GM18858 (cell line): ENCODE measurements around the gene RHOXF2.
"Not testable (repeated sequence)": the region's sequence is repeated elsewhere in the genome, so short reads cannot be mapped to it uniquely, and the experiment has no call there.

Experiments used
- ATAC-seq: cut with Tn5 transposase; IDR thresholded peaks from one replicate; pipeline ENCODE4 v1.9.1; 2021; ENCODE audit not compliant: unreplicated experiment

RHOXF2 gene, protein sequence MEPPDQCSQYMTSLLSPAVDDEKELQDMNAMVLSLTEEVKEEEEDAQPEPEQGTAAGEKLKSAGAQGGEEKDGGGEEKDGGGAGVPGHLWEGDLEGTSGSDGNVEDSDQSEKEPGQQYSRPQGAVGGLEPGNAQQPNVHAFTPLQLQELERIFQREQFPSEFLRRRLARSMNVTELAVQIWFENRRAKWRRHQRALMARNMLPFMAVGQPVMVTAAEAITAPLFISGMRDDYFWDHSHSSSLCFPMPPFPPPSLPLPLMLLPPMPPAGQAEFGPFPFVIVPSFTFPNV

DNA sequence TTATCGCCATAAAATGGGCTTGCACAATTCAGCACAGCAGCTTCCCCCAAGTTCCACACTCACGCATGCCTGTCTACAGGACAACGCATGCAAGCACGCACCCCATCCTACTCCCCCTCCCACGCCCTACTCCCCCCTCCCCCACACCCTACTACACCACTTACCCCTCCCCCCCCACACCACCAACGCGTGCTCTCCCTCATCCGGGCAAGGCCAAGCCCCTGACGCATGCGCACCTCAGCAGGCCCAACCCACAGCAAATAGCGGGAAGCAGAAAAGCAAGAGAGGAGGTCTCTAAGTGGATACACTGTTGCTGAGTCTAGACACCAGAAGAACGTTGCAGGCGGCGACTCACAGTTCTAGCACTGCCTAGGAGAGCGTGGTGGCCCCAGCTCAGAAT is at the start of gene RHOXF2:
TSS of gene RHOXF2 (plus strand) at position 301 of the 400 bp plus-strand sequence. CDS start 138 bp downstream, outside the sequence.
- ATAC-seq = not testable (repeated sequence)

DNA sequence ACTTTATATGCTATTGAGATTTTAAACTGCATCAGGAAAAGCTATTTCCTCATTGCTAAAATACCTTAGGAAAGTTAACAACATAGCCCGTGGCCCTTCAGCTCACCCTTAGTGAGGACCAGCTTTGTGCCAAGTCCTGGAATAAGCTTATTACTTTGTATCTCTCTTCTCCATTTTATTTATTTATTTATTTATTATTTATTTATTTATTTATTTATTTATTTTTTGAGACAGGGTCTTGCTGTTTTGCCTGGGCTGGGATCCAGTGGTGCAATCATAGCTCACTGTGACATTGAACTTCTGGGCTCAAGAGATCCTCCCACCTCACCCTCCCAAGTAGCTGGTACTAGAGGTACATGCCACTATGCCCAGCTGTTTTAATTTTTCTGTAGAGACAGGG is 49.0 kb upstream of the RHOXF2 start:
- ATAC-seq = no peak

DNA sequence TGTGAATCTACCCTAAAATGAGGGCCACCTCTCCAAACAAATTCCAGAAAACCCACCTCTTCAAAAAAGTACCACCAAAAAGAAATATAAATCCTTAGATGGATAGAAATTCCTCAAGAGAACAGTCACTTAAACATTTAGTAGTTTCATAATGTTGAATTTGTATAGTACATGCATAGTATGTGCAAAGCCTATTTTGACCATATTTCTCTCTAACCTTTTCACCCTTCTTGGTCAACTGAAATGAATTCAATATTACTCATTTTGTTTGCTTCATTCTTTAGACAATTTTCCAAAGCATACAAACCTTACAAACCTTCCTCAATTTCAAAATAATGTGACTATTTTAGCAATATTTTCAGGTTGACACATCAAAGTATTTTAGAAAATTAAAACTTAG is 46.8 kb upstream of the RHOXF2 start:
- ATAC-seq = no peak

DNA sequence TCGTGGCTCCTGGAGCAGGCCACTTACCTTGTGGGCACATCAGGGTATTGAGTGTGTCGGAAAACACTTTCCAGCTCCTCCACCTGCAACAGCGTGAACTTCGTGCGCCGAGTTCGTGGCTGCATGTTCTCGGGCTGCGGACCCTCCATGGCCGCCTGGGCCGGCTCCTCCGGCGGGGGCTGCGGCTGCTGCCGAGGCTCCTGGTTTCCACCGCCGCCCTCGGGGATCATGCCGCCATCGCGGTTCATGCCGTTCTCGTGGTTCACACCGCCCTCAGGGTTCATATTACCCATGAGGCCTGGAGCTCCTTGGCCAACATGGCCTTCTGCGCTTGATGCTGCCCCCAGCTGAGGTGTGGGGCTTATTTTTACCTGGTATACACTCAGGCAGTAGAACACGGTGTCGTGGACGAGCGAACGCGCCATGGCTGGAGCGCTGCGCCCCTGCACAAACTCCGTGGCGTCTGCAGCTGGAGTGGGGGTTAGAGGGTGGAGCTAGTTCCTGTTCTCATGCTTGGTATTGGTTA is 42.9 kb upstream of the RHOXF2 start, which contains the start of gene RHOXF1:
TSS of gene RHOXF1 (minus strand) at position 476 of the 526 bp plus-strand sequence. CDS start at position 425, 51 bp downstream.
- no peak for ATAC-seq

DNA sequence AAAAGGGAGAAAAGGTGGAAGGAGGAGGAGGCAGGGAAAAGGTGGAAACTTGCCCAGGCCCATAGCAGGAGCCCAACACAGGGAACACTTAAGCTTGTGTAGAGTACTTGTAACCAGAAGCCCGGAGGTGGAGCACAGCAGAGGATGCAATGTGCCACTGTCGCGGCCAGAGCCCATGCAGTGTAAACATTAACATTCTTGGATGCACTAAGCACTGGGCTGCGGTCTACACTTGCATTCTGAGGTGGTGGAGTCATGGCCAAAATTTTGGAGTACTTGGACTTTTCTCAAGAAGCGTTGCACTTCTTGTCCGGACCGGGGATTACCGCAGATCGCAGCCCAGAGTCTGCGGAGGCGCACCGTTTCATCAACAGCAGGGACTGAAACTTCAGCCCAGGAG is 38.2 kb upstream of the RHOXF2 start:
- no peak for ATAC-seq

DNA sequence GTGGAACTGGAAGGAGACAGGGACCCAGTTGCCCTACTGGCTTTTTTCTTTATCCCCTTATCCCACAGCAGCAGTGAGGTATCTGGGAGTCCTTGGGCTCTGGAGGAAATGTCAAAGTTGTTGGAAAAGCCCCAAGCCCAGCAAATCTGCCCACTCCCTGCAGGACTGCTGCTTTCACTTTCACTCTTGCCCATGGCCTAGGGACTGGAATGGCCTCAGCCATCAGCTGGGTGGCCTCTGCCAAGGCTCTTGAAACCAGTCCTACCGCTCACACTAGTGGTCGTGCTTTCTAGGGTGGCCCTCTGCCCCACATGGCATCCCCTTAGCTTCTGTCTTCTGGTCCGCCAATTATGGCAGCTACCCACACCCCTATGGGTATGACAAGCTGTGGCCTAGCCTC is 33.0 kb upstream of the RHOXF2 start:
- no peak for ATAC-seq

DNA sequence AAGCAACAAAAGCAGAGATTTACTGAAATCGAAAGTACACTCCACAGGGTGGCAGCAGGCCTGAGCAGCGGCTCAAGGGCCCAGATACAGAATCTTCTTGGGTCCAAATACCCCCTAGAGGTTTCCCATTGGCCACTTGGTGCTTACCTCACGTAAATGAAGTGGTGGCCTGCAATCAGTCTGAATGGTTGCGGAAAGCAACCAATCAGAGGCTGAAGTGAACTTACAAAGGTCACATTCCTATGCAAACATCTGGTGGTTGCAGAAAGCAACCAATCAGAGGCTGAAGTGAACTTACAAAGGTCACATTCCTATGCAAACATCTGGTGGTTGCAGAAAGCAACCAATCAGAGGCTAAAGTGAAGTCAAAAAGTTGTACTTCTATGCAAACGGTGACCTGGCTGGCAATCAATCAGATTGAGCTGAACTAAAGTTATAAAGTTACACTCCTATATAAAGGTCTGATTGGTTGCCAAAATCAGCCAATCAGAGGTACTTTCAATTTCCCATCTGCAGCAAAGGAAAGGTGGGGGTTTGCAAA is 30.0 kb upstream of the RHOXF2 start:
- not testable (repeated sequence) for ATAC-seq

DNA sequence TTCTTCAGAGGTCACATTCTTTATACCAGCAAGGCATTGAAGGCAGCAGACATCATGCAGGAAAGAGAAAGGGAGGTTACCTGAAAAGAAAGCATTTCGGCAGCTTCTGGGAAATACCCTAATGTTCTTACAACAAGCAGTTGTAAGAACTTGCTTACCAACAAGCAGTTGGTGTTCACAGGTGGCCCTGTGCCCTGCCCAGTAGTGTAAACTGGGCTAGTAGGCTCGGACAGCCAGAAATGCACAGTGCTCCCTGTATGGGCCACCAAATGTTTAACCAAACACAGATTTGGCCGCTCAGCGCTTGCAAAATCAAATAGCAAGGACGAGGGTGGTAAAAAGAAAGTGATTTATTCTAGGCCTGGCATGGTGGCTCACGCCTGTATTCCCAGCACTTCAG is 22.3 kb upstream of the RHOXF2 start:
- no peak for ATAC-seq

DNA sequence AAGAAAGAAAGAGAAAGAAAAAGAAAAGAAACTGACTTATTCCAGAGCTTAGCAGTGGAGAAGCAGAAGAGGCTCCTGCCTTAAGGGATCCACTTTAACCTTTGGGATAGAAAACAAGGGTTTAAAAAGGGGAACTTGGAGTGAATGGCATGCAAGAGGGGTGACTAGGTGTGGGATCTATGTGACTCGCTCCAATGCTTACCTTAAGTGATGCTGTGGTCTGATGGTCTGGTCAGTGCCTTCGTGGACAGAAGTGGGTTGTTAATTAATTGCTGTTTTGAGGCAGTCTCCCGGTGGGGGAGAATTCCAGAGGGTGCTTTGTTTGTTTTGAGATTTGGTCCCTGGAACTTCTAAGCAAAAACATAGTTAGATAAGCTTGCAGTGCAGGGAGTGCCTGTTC is 21.6 kb upstream of the RHOXF2 start:
- ATAC-seq = no peak

DNA sequence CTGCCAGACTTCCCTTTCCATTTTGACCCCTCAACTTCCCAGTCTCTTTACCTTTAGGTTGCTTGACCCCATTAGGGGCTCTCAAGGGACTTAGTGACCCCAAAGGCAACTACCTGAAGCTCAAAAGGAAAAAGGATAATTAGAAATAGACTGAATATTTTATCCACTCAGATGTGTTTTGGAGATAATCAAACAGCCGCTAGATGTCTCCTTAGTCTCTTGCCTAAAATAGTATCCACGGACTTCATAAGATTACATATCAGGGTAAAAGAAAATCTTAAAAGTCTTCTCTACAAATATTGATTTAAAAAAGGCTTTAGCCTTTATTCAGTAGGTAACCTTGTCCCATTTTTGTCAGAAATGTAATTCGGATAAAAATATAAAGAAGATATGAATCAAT is 21.0 kb upstream of the RHOXF2 start:
- no peak for ATAC-seq

DNA sequence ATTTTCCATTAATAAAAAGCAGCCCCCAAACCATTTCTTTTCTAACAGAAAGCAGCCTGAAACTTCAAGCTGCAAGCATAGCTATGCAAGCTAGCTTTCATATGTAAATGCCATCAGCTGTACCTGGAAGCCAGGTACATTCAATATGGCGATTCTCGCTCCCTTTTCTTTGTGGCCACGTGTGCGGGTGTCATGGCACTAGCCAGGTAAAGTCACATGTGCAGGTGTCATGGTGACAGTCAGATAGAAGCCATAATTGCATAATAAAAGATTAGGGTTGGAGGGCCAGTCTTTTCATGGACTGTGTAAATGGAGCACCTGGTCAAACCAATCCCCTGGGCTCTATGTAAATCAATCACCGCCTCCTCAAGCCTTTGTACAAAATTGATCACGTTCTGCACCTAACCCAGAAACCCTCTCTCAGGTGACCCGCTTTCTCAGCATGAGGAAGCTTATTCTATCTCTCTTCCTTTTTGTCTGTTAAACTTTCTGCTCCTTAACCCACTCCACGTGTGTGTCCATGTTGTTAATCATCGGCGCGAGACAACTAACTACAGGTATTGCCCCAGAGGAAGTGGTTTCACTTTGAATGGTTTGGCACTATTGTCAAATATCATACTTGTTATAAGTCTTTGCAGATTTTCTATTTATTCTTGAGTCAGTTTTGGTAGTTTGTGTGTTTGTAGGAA is 18.0 kb upstream of the RHOXF2 start:
- ATAC-seq = no peak

DNA sequence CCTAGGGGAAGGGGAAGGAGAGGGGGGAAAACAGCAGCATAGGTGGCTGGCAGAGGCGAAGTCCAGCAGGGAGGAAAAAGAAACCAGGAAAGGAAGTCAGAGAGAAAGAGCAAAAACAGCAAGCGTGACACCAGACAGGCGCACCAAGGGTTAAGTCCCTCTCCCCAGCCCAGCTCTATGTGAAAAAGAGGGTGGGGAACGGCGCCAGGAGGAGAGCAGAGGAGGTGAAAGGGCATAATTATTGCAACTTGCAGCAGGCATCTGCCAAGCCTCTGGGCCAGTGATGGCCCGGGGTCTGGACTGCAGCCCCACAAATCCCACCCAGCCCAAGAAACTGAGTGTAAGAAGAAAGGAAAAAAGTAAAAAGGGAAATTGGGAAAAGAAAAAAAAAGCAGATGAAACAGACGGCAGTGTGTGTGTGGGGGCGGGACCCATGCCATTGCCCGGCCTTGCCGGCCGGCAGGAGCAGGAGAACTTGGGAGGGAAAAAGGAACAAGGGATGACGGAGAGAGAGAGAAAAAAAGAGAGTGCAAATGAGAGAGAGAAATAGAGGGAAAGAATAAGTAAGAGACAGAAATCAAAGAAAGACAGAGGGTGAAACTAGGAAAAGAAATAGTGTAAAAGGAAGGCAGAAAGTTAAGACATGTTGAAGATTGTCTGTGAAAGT is 14.1 kb upstream of the RHOXF2 start:
- no peak for ATAC-seq

DNA sequence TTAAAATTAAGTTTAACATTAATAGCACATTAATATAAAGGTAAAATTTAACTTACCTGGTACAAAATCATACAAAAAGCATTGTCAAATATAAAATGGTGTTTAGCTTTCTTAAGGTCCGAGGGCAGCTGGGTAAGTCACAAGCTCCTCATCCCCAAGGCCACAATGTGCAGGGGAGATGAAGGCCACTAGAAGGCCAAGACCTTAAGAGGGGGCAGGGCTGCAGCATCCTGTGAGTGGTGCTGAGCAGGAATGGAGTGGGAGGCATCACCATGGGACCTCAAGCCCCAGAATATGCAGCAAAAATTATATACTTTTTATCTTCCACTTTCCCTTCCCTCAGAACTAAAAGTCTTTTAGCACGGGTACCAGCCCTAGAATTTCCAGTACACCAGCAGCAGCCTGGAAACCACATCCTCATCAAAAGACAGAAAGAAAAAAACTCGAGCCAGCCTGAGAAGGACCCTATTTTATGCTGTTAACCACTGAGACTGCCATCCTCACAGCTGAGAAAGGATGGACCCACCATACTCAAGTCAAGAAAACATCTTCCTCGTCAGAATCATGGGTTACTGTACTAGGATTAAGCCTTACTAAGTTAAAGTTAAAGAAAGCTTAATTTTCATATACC is 13.0 kb upstream of the RHOXF2 start:
- ATAC-seq = no peak

DNA sequence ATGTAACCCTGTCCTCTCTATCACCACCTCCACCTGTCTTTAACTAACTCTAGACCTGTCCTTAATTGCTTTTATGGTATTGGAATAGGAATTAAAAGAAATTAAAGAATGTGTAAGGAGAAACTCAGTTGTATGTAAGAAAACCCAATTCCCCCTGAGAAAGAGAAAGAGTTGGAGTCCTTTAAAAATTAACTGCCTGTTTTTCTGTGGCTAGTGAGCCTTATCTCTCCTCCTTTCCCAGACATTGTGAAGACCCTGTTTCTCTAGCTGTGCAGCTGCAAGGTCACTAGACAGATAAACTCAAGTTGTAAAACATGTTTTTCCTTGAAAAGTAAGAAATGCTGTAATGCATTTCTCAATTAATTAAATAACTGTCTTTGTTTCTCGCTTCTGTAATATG is 12.1 kb upstream of the RHOXF2 start:
- not testable (repeated sequence) for ATAC-seq

DNA sequence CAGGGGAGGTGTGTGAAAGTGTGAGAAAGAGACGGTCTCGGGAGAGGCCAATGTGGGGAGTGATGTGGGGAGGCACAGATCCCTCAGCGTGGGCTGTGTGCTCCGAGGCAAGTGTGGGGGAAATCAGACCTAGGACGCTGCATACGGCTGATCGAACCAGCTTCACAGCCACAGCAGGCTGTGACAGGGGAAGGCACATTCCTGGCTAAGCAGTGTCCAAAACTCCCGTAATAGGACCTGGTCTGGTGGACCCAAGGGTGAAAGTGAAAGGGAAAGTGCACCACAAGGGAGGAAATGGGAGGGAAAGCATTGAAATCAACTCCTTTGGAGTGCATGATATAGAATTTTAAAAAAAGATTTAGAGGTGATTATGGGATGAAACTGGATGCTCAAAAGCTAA is 10.9 kb upstream of the RHOXF2 start:
- no peak for ATAC-seq

DNA sequence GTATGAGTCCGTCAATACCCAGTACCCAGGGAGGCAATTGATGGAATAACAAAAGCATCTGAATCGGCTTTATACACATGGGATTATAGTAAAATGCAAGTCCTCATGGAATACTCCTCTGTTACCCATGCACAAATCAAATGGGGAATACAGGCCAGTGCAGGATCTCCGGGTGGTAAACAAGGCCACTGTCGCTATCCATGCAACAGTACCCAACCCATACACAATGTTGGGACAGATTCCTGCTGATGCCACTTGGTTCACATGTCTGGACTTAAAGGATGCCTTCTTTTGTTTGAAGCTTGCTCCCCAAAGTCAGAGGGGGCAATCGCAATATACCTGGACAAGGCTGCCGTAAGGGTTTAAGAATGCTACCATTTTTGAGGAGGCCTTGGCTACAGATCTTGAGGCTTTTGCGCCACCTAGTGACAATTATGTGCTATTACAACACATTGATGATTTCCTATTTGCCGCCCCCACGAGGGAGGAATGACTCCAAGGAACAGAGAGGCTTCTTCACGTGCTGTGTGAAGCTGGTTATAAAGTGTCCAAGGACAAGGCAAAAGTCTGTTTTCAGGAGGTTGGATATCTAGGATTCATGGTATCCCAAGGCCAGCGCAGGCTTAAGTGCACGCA is 8.2 kb upstream of the RHOXF2 start:
- ATAC-seq = not testable (repeated sequence)

DNA sequence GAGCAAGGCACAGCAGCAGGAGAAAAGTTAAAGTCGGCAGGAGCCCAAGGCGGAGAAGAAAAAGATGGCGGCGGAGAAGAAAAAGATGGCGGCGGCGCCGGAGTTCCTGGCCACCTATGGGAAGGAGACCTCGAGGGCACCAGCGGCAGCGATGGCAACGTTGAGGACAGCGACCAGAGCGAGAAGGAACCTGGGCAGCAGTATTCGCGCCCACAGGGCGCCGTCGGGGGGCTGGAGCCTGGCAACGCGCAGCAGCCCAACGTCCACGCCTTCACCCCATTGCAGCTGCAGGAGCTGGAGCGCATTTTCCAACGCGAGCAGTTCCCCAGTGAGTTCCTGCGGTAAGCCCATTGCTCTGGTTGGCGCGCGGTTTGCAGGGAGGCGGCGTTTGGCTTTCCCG is 673 bp downstream of the RHOXF2 start:
- ATAC-seq = not testable (repeated sequence)

DNA sequence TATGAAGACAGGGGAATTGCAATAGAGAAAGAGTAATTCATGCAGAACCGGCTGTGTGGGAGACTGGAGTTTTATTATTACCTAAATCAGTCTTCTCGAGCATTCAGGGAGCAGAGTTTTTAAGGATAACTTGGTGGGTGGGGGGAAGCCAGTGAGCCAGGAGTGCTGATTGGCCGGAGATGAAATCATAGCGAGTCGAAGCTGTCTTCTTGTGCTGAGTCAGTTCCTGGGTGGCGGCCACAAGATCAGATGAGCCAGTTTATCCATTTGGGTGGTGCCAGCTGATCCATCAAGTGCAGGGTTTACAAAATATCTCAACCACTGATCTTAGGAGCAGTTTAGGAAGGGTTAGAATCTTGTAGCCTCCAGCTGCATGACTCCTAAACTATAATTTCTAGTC is 34.8 kb downstream of the RHOXF2 start:
- ATAC-seq = not testable (repeated sequence)

DNA sequence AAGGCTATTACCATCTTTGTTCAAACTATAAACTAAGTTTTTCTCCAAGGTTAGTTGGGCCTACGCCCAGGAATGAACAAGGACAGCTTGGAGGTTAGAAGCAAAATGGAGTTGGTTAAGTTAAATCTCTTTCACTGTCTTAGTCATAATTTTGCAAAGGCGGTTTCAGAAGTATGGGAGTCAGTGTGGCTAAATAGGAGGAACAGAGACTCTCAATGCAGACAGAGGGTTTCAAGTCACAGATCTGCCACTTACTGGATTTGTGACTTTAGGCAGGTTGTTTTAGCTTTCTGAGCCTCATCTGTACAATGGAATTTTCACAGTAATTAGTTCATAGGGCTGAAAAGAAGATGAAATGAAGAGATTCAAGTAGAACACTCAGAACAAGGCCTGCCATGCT is 35.3 kb downstream of the RHOXF2 start:
- ATAC-seq = peak; percentile 92

DNA sequence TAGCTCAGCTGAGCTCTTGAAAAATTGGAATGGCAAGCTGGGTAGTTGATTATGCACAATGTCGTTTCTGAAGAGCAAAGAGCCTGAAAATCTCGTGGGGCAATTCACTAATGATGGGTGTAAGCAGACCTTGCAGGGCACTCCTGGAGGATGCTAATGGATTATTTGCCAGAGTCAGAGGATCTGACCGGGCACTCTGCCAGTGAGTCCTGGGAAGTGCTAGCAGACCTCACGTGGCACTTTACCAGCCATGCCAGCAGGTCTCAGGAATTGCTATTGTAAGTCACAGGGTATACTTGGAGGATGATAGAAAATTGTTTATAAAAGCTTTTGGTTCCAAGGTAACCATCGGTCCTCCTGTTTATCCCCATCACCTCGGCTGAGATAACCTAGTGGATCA is 37.4 kb downstream of the RHOXF2 start:
- not testable (repeated sequence) for ATAC-seq
